GM12892 (cell line): ENCODE data around the gene IL11.
A peak's percentile ranks its signal among the peaks of the same experiment; 100 is the strongest.
"Not testable (repeated sequence)": the region's sequence is repeated elsewhere in the genome, so short reads cannot be mapped to it uniquely, and the experiment has no call there.

ENCODE experiments used
- DNase-seq: peaks from one replicate; pipeline ENCODE4 v3.0.0; 2011; ENCODE audit not compliant: insufficient read length
- FAIRE-seq: peaks from 2 replicates; lab custom pipeline; 2011; peaks lifted over from hg19 to GRCh38; lab: Jason Lieb, UNC
- POLR2A ChIP-seq: IDR thresholded peaks from 2 replicates; pipeline ENCODE4 v1.6.1; 2011; ENCODE audit warnings: low read depth, low read length, control low read depth
- POLR2AphosphoS5 ChIP-seq: IDR thresholded peaks from 2 replicates; pipeline ENCODE4 v1.6.1; 2011; ENCODE audit warnings: low read depth, low read length, control low read depth
- TAF1 ChIP-seq: IDR thresholded peaks from 2 replicates; pipeline ENCODE4 v1.6.1; 2011; ENCODE audit warnings: low read depth, mild to moderate bottlenecking, control low read depth, low read length, borderline replicate concordance

The IL11 gene

GRCh38 chr19:55341595-55342531 lies 28.4 kb downstream of the IL11 start:
- FAIRE-seq (no peak), DNase-seq (no peak)
- no peak for TF ChIP-seq POLR2AphosphoS5

DNA sequence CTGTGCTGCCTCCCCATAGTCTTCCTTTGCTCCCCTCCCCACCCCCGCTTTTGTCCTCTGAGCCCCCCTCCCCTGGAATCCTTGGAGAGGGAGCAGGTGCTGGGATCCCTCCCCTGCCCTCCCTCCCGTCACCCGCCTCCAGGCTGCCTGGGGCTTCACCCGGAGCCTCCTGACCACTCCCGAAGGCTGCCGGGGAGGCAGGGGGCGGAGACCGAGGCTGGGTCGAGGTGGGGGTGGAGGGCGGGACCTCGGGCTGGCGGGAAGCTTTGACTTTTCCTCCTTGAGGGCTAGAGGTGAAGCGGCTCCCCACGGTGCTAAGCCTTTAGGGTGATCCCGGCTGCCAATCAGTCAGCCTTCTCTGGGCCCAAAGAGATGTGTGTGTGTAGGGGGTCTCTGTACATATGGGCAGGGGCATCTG lies 29.1 kb downstream of the IL11 start:
- FAIRE-seq = peak; percentile 83
- TF ChIP-seq POLR2A (no peak), TAF1 (no peak), POLR2AphosphoS5 (no peak)
- DNase-seq = peak; percentile 94

DNA sequence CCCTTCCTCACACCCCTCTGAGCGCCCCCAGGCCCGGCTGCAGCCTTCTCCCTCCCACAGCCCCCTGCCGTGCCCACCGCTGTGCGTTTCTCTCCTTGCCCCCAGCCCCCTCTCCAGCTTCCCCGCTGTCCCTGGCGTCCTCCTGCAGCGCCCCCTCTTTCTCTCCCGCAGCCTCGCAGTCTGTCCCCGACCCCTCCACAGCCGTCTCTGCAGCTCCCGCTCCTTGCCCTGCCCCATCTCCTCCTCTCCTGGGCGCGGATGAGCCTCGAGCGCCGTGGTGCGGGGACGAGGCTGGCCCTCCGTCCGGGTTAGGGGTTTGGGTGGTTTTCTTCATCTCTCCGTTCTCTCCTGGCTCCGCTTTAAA lies 29.5 kb downstream of the IL11 start:
- DNase-seq (no peak), FAIRE-seq (no peak)
- TF ChIP-seq POLR2A (no peak), TAF1 (no peak), POLR2AphosphoS5 (no peak)

- TF ChIP-seq TAF1 (no peak), POLR2A (peak; percentile 70)
- DNase-seq (no peak), FAIRE-seq (peak; percentile 42)
These were observed 30.1 kb downstream of the IL11 start for GRCh38 chr19:55339889-55340783.

- TF ChIP-seq TAF1 (no peak), POLR2A (no peak), POLR2AphosphoS5 (no peak)
- FAIRE-seq = peak; percentile 100
- peak; percentile 98 for DNase-seq
These were observed 31.0 kb downstream of the IL11 start, which contains the start of gene KMT5C for GRCh38 chr19:55339105-55339888. Gene KMT5C (plus strand): TSS chr19:55339876. CDS start chr19:55341937, 2,061 bp downstream.

DNA sequence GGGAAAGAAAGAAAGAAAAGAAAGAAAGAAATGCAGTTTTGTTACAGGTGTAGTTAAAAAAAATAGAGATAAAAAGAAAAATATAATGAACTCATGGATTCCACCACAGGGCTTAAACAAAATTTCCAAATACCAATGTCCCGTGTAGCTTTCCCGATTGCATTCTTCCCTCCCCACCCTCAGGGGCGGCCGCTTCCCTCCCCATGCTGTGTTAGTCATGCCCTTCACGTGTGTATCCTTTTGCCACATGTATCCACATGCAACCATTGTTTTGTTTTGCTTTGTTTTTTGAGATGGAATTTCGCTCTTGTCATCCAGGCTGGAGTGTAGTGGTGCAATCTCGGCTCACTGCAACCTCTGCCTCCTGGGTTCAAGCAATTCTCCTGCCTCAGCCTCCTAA lies 34.2 kb downstream of the IL11 start:
- FAIRE-seq (no peak), DNase-seq (no peak)
- TF ChIP-seq TAF1 = no peak
- no peak for TF ChIP-seq POLR2A
- no peak for TF ChIP-seq POLR2AphosphoS5

- TF ChIP-seq POLR2AphosphoS5 (no peak), TAF1 (no peak), POLR2A (no peak)
- DNase-seq (no peak), FAIRE-seq (no peak)
These were observed 36.4 kb downstream of the IL11 start for GRCh38 chr19:55333870-55334269.

GRCh38 chr19:55329791-55330190 lies 40.5 kb downstream of the IL11 start:
- DNase-seq, FAIRE-seq: not testable (repeated sequence)

- not testable (repeated sequence) for DNase-seq, FAIRE-seq
These were observed 41.4 kb downstream of the IL11 start for GRCh38 chr19:55328774-55329318.

DNA sequence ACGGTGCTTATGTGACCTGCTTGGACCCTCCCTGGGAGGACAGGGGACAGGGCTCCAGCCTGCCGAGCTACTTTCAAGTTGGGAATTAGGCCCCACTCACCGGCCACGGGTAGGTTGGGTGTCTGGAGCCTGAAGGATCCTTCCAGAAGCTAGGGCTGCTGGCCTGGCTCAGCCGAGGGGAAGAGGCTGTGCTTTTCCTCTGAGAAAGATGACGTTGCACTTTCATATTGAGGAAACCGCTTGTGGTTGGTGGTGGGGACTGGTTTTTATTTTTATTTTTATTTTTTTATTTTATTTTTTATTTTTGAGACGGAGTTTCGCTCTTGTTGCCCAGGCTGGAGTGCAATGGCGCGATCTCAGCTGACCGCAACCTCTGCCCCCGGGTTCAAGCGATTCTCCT lies 45.1 kb downstream of the IL11 start, which contains the start of gene TMEM150B:
Gene TMEM150B, minus strand, starts transcription at position 170 of the 400 bp plus-strand sequence. CDS start 4,305 bp downstream, outside the sequence.
- TF ChIP-seq POLR2A = no peak
- TF ChIP-seq POLR2AphosphoS5 = no peak
- TF ChIP-seq TAF1 = no peak
- DNase-seq (no peak), FAIRE-seq (no peak)

- FAIRE-seq (no peak), DNase-seq (no peak)
- TF ChIP-seq POLR2AphosphoS5 (no peak), POLR2A (no peak), TAF1 (no peak)
These were observed 45.6 kb downstream of the IL11 start for GRCh38 chr19:55324662-55325061.
